Muscle layer of duodenum (tissue), 2 donors: ENCODE measurements around the gene RHPN2.
A peak's percentile ranks its signal among the peaks of the same experiment; 100 is the strongest.
"Not testable (repeated sequence)": the region's sequence is repeated elsewhere in the genome, so short reads cannot be mapped to it uniquely, and the experiment has no call there.

ENCODE experiments used
- H3K27ac ChIP-seq: one replicate; pipeline ENCODE4 v1.7.0; 2013; ENCODE audit warnings: mild to moderate bottlenecking, low read length
- H3K27me3 ChIP-seq: one replicate; pipeline ENCODE4 v1.7.0; 2013; ENCODE audit warnings: low read depth, mild to moderate bottlenecking, control low read depth, low read length
- H3K36me3 ChIP-seq, 2 donors: one replicate each; pipeline ENCODE4 v1.7.0; 2013; ENCODE audit warnings: low read length in 2 of 2, control low read depth in 1 of 2, mild to moderate bottlenecking in 1 of 2; ENCODE audit not compliant: insufficient read depth in 2 of 2, control insufficient read depth in 1 of 2
- H3K4me1 ChIP-seq, 2 donors: one replicate each; pipeline ENCODE4 v1.7.0; 2013; ENCODE audit warnings: low read length in 2 of 2, mild to moderate bottlenecking in 2 of 2, control low read depth in 1 of 2, moderate library complexity in 1 of 2; ENCODE audit not compliant: insufficient read depth in 2 of 2, control insufficient read depth in 1 of 2
- H3K4me3 ChIP-seq, 2 donors: one replicate each; pipeline ENCODE4 v1.7.0; 2013; ENCODE audit warnings: low read length in 2 of 2, low read depth in 1 of 2, mild to moderate bottlenecking in 1 of 2
- H3K9me3 ChIP-seq, 2 donors: one replicate each; pipeline ENCODE4 v1.7.0; 2013; ENCODE audit warnings: low read length in 2 of 2, control low read depth in 1 of 2, mild to moderate bottlenecking in 1 of 2; ENCODE audit not compliant: control insufficient read depth in 1 of 2
- donor health status: healthy.

RHPN2 gene

DNA sequence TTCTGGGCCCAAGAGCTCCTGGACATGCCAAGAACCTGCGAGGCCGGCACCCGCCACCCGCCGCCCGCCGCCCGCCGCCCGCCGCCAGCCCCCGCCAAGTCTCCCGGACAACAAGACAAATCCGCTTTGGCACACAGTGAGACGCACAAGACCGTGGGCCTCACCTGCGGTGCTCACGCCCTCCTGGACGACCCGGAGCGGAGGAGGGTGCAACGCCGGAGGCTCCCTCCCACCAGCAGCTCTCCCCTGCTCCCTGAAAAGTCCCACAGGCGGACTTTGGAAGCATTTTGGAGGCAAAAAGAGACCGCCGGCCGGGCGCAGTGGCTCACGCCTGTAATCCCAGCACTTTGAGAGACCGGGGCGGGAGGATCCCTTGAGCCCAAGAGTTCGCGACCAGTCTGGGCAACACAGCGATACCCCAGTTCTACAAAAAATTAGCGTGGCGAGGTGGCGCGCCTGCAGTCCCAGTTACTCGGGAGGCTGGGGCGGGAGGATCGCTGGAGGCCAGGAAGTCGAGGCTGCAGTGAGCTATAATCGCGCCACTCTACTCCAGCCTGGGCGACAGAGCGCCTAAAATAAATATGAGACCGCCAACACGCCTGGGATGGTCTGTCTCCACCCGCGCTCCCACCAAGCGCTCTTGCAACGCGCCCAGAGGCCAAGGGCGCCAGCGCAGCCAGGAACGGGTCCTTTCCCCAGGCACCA lies 783 bp downstream of the RHPN2 start:
- Histone ChIP-seq H3K9me3 (no peaks in the 10 kb centered on the region), H3K36me3 (no peaks in the 10 kb centered on the region), H3K4me1 (peaks cover 0 to 13% of the 10 kb centered on the region in 2 donors), H3K27ac (peak overlapping the region; percentile 56), H3K27me3 (no peaks in the 10 kb centered on the region), H3K4me3 (peak overlapping the region; percentile 44 to 60)

DNA sequence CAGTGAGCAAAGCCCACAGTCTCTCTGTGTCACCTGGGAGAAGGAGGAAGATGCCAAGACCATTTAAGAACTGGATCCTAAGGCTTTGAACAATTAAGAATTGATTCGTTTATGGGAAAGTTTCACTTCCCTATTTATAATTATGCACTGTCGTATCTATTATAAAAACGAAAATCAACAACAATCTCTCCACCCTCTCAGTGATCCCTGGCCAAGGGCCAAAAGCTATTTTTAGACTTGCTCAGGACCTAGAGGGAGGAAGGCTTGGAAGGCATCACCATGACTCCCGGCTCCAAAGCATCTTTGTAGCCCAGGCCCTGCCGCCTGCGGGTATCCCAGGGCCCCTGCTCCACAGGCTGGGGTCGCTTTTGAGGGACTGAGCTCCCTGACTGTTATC lies 1.3 kb downstream of the RHPN2 start:
- Histone ChIP-seq H3K36me3 (no peaks in the 10 kb centered on the region), H3K4me3 (peak overlapping the region; percentile 44 to 60), H3K4me1 (peaks cover 0 to 13% of the 10 kb centered on the region in 2 donors), H3K27me3 (no peaks in the 10 kb centered on the region), H3K27ac (peak overlapping the region; percentile 33), H3K9me3 (no peaks in the 10 kb centered on the region)

DNA sequence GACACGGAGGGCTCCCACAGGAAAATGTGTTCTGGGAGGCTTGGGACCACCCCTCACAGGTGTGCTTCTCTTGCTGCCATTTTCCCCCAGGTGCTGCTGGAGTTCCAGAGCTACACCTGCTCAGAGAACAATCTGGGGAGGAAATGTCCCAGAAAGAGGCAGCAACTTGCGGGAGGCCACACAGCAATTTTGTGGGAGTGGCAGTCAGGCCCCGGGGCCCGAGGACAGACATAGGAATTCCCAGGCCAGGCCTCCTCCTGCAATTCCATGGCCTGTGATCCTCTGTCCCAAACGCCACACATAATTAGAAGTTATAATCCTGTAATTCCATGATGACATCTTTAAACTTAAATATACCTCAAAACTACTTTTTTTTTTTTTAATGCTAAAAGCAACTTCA lies 1.8 kb downstream of the RHPN2 start:
- peak overlapping the region; percentile 33 for H3K27ac ChIP-seq
- H3K9me3 ChIP-seq: no peaks in the 10 kb centered on the region
- H3K36me3 ChIP-seq: no peaks in the 10 kb centered on the region
- H3K4me3 ChIP-seq: peak overlapping the region in 1 of 2 donors; percentile 44
- H3K4me1 ChIP-seq: peaks cover 0 to 13% of the 10 kb centered on the region in 2 donors
- no peaks in the 10 kb centered on the region for H3K27me3 ChIP-seq

DNA sequence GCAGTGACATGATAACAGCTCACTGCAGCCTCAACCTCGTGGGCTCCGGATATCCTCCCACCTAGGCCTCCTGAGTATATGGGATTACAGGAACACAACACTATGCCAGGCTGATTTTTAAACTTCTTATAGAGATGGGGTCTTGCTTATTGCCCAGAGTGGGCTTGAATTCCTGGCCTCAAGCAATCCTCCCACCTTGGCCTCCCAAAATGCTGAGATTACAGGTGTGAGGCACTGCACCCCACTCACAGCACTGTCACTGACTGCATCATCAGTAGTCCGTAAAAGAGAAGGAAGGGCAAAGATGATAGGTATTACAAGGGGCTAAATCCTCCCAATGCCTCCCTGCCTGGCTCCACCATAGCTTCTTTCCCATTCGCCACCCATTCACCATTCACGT lies 4.1 kb downstream of the RHPN2 start:
- Histone ChIP-seq H3K27me3 (no peaks in the 10 kb centered on the region), H3K27ac (no peak overlapping the region), H3K9me3 (no peaks in the 10 kb centered on the region)

DNA sequence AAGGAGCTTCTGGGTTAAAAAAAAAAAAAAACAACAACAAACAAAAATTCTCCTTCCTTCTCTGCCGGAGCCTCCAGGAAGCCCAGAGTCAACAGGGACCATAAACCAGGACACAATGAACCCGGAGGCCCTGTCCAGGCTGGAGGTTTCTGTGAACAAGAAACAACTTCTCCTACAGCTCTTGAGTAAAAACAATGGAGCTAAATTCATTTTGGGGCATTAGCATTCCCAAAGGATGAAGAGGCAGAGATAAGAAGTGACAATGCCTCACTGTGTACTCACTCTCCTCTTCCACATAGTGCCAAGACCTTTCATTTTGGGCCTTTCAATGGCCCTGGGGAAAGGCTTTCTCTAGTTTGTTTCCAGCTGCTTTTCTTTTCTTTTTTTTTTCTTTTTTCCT lies 9.0 kb downstream of the RHPN2 start:
- Histone ChIP-seq H3K27me3 (no peaks in the 10 kb centered on the region), H3K4me1 (no peaks in the 10 kb centered on the region), H3K27ac (no peak overlapping the region), H3K9me3 (no peaks in the 10 kb centered on the region), H3K36me3 (no peaks in the 10 kb centered on the region), H3K4me3 (no peak overlapping the region)

More for the DNA sequence above, 4.1 kb downstream of the RHPN2 start:
- Histone ChIP-seq H3K4me3 (no peak overlapping the region), H3K36me3 (no peaks in the 10 kb centered on the region), H3K4me1 (peaks cover 0 to 13% of the 10 kb centered on the region in 2 donors)

DNA sequence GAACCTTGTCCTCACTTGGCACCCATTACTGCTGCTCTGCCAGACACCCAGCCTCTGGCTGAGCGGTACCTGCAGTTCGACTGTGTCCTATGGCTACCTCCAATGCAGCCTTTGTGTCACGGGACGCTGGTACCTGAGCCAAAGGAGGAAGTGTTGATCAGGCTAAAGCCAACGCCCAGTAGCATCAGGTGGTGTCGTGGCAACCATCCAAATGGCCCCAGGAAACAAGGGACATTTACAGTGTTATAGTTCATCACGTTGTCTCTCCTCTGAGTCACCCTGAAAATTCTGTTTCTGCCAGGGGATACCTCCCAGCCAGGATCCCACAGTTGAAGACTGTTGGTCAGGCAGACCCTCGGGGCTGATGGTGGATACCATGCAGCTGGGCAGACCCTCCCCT lies 10.1 kb downstream of the RHPN2 start:
- H3K27ac ChIP-seq: peak overlapping the region; percentile 43
- H3K4me3 ChIP-seq: no peak overlapping the region
- H3K27me3 ChIP-seq: no peaks in the 10 kb centered on the region
- H3K4me1 ChIP-seq: peaks cover 0 to 1% of the 10 kb centered on the region in 2 donors
- H3K36me3 ChIP-seq: no peaks in the 10 kb centered on the region
- no peaks in the 10 kb centered on the region for H3K9me3 ChIP-seq

DNA sequence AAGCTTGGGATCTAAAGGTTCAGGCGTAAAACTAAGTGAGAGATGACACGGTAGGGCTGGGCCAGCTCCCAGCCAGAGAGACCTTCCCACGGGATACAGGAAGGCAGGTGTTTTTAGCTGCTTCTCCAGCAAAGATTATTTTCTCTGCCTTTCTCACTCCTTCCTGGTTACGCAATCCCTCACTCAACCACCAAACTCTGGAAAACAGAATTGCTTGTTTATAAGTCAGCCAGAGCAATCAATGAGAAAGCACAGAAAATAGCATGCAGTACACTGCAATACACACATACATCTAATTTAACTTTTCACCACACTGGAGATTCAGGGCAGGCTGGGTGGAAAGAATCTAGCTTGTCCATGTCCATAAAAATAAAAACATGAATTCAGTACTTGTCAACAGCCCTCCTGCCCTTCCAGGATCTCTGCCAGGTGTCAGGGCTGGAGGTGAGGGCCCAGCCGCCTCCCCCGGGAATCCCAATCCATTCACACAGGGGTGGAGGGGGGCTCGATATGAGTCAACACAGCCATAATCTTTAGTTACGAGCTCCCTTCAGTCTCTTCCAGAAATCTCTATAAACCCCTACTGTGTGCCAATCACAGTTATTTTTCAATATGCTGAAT lies 12.2 kb downstream of the RHPN2 start:
- no peak overlapping the region for H3K4me3 ChIP-seq
- no peaks in the 10 kb centered on the region for H3K27me3 ChIP-seq
- no peaks in the 10 kb centered on the region for H3K36me3 ChIP-seq
- peaks cover 0 to 6% of the 10 kb centered on the region in 2 donors for H3K4me1 ChIP-seq
- H3K27ac ChIP-seq: peak overlapping the region; percentile 65
- no peaks in the 10 kb centered on the region for H3K9me3 ChIP-seq

DNA sequence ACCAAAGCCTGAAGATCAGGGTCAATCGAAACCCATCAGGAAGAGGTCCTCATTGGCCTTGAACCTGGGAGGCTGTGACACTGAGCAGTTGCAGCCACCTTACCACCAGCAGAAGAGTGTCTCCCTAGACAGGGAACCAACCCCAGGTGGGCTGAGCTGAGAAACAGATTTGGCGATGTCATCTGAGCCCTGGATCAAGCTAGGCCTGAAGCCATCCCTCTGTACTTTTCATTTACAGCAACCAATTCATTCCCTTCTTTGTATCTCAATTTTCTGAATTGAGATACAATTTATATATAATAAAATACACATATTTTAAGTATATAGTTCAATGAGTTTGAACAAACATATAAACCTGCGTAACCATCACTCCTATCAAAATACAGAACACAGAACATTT lies 14.6 kb downstream of the RHPN2 start:
- Histone ChIP-seq H3K4me1 (peaks cover 0 to 6% of the 10 kb centered on the region in 2 donors), H3K36me3 (no peaks in the 10 kb centered on the region), H3K27ac (peak overlapping the region; percentile 80), H3K27me3 (no peaks in the 10 kb centered on the region), H3K9me3 (no peaks in the 10 kb centered on the region), H3K4me3 (no peak overlapping the region)

DNA sequence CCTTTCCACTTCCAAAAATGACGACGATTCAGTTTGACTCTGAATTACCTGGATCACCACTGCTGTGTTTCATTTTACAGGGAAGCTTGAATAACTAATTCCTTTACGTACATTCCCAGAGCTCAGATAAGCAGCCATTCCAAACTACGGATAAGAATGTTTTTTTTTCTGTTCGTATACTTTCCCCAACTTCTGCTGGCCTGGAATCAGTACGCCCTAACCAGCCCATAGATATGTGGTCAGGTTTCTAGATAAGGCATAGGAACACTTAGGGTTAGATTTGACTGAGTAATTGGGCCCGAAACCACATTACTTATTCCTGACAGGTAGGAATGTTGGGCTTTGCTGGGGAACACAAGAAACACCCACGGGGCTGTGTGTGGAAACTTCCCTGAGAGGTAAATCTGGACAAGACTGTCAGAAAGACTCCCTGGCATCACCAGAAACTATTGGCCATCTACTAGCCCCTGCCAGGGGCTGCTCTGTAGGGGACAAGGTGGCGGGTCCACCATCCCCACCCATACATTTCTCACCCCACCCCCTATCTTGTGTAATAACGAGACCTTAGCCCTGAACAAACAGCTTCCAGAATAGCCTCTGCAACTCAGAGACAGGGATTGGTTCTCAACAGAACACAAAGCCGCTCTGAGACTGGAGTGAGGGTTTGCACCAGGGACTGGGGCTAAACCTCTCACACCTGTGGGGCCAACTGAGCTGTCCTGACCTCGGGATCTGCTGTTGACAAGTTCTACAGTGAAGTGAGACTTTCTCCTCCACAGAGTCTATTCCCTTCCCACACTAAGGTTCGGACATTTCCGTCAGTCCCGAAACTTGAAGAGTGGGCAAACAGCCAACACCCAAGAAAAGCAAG lies 15.6 kb downstream of the RHPN2 start:
- H3K9me3 ChIP-seq: no peaks in the 10 kb centered on the region
- no peaks in the 10 kb centered on the region for H3K27me3 ChIP-seq
- peak overlapping the region; percentile 80 for H3K27ac ChIP-seq
- H3K36me3 ChIP-seq: no peaks in the 10 kb centered on the region
- H3K4me1 ChIP-seq: peaks cover 0 to 6% of the 10 kb centered on the region in 2 donors
- no peak overlapping the region for H3K4me3 ChIP-seq

DNA sequence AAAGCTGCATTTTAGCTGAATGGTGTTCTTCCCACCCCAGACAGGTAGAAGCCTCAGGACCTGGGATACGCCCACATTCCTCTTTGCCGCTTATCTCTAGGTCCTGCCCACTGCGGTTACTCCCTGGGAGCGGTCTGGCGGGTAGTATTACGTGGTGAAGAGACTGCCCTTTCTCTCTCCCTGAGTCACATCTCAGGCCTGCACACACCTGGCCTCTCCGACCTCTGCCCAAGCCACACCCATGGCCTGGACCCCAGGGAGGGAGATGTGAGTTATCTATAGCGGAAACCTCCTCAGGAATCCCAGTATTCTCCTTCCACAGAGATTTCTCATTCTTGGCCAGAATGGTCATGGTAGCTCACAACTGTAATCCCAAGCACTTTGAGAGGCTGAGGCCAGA lies 17.3 kb downstream of the RHPN2 start:
- peak overlapping the region; percentile 63 for H3K27ac ChIP-seq
- no peaks in the 10 kb centered on the region for H3K27me3 ChIP-seq
- H3K4me3 ChIP-seq: no peak overlapping the region
- peaks cover 0 to 2% of the 10 kb centered on the region in 2 donors for H3K36me3 ChIP-seq
- peaks cover 0 to 2% of the 10 kb centered on the region in 2 donors for H3K9me3 ChIP-seq
- H3K4me1 ChIP-seq: peaks cover 0 to 6% of the 10 kb centered on the region in 2 donors

DNA sequence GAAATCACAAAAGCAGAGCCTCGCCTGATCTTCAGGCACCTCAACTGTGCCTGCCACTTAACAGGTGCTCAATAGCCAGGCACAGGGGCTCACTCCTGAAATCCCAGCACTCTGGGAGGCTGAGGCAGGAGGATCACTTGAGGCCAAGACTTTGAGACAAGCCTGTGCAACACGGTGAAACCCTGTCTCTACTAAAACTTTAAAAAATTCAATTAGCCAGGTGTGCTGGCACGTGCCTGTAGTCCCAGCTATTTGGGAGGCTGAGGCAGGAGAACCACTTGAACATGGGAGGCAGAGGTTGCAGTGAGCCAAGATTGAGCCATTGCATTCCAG lies 22.9 kb downstream of the RHPN2 start:
- not testable (repeated sequence) for H3K9me3 ChIP-seq, H3K27me3 ChIP-seq, H3K4me1 ChIP-seq, H3K4me3 ChIP-seq, H3K36me3 ChIP-seq
- peak overlapping the region; percentile 64 for H3K27ac ChIP-seq
